Upper lobe of left lung (tissue), 6 donors: ENCODE measurements around the gene VTA1. TPM values are rescaled to one million over a fixed set of nuclear protein-coding genes. Genes with fewer than 3 reads are reported as not detected.

ENCODE experiments used
- ATAC-seq, 2 donors: fragments of 200-7000 bp; cut with Tn5 transposase; one replicate each; pipeline ENCODE4 v1.9.1; 2022; ENCODE audit warnings: mild to moderate bottlenecking in 2 of 2, moderate library complexity in 2 of 2; ENCODE audit not compliant: low FRiP score in 2 of 2
- DNase-seq, 2 donors: peaks; one replicate each; pipeline ENCODE4 v3.0.0-alpha.2; 2019 to 2020
- H3K27ac ChIP-seq, 4 donors: fragments of 200-600 bp; sonication (generic); one replicate each; pipeline ENCODE4 v1.5.1; 2016 to 2019
- H3K27me3 ChIP-seq, 4 donors: fragments of 200-600 bp; sonication (generic); one replicate each; pipeline ENCODE4 v1.5.1; 2017 to 2019
- H3K36me3 ChIP-seq, 4 donors: fragments of 200-600 bp; sonication (generic); one replicate each; pipeline ENCODE4 v1.5.1; 2016 to 2019
- H3K4me1 ChIP-seq, 4 donors: fragments of 200-600 bp; sonication (generic); one replicate each; pipeline ENCODE4 v1.5.1; 2018 to 2019
- H3K4me3 ChIP-seq, 4 donors: fragments of 200-600 bp; sonication (generic); one replicate each; pipeline ENCODE4 v1.5.1; 2017 to 2019; ENCODE audit warnings: mild to moderate bottlenecking in 2 of 4, moderate library complexity in 1 of 4
- H3K9me3 ChIP-seq, 4 donors: fragments of 200-600 bp; sonication (generic); one replicate each; pipeline ENCODE4 v1.5.1; 2018 to 2019
- CTCF ChIP-seq, 6 experiments: fragments of 450-650 bp in 4 of 6; fragments of 200-600 bp in 2 of 6; sonication (generic) in 2 of 6; IDR thresholded peaks; one replicate each; pipeline ENCODE4 v1.5.1; 2016 to 2019; ENCODE audit warnings: antibody characterized with exemption in 6 of 6
- EP300 ChIP-seq, 4 donors: sonication (generic); formaldehyde crosslinking; IDR thresholded peaks; one replicate each; pipeline ENCODE4 v1.5.1; 2017; ENCODE audit warnings: antibody characterized with exemption in 4 of 4, control low read depth in 2 of 4
- POLR2A ChIP-seq, 4 donors: fragments of 450-650 bp; IDR thresholded peaks; one replicate each; pipeline ENCODE4 v1.5.1; 2016 to 2017; ENCODE audit warnings: antibody characterized with exemption in 4 of 4, mild to moderate bottlenecking in 2 of 4
- POLR2AphosphoS5 ChIP-seq, 2 donors: sonication (generic); formaldehyde crosslinking; IDR thresholded peaks; one replicate each; pipeline ENCODE4 v1.5.1; 2017; ENCODE audit warnings: antibody characterized with exemption in 2 of 2
- WGBS, 2 donors: methylation state at CpG; one replicate each; pipeline ENCODE4 v1.1.5; 2017 to 2018; 5-methylcytosine and 5-hydroxymethylcytosine counted together
- total RNA-seq, 6 donors: library from RNA; depleted of rRNA in 4 of 6; stranded (reverse); fragments of >200 nt in 4 of 6; gene quantifications; one replicate each; pipeline versions ENCODE4 v1.1.0 to v1.2.1, GENCODE V29; 2016 to 2021
- donor health status: DM: no; HTN: no; CAD: no; lungs with moderate emphysema.
- donor health status: DM: no; HTN: yes; CAD: no; lungs with severe emphysema.

VTA1 gene
- total RNA-seq, 6 donors from 2014 or later: 15.8 to 36.0 (median 25.7) TPM

DNA sequence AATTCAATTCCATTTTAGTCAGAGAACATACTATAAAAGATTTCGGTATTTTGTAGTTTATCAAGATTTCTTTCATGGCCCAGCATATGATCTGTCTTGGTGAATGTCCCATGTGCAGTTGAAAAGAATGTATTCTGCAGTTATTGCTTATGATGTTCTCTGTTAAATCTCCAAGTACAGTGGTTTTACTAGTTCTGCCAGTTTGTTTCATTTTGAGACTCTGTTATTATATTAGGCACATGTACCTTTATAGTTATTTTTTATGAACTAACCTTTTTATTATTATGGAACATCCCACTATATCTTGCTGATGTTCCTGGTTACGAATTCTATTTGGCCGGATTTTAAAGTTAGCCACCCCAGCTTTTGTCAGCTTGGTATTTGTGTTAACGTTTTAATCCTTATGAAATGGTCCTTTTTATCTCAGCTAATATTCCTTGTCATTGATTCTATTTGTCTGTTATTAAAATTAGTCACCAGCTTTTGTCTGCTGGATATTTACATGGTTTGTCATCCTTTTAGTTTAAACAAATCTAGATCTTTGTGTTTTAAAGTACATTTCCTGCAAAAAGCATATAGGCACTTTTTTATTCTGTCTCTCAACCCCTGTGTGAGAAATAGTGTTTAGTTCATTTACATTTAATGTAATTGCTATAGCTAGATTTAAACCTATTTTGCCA lies 48.9 kb downstream of the VTA1 start:
- peaks cover 0 to 1% (median 0%) of the 10 kb centered on the region in 4 donors for H3K4me1 ChIP-seq
- DNase-seq (no peak), ATAC-seq (no peak)
- no peak for TF ChIP-seq CTCF (IDR thresholded peaks at IDR 0.05)
- TF ChIP-seq POLR2A (IDR thresholded peaks at IDR 0.05): no peak
- TF ChIP-seq EP300 (IDR thresholded peaks at IDR 0.05): no peak
- TF ChIP-seq POLR2AphosphoS5 (IDR thresholded peaks at IDR 0.05): no peak
- no peaks in the 10 kb centered on the region for H3K27me3 ChIP-seq
- peaks cover 2 to 22% (median 5%) of the 10 kb centered on the region in 4 donors for H3K36me3 ChIP-seq
- H3K27ac ChIP-seq: no peak overlapping the region
- H3K9me3 ChIP-seq: no peaks in the 10 kb centered on the region
- 92 to 94% methylated on average over 4 of the region's 4 CpGs for WGBS, 2 donors
- no peak overlapping the region for H3K4me3 ChIP-seq

DNA sequence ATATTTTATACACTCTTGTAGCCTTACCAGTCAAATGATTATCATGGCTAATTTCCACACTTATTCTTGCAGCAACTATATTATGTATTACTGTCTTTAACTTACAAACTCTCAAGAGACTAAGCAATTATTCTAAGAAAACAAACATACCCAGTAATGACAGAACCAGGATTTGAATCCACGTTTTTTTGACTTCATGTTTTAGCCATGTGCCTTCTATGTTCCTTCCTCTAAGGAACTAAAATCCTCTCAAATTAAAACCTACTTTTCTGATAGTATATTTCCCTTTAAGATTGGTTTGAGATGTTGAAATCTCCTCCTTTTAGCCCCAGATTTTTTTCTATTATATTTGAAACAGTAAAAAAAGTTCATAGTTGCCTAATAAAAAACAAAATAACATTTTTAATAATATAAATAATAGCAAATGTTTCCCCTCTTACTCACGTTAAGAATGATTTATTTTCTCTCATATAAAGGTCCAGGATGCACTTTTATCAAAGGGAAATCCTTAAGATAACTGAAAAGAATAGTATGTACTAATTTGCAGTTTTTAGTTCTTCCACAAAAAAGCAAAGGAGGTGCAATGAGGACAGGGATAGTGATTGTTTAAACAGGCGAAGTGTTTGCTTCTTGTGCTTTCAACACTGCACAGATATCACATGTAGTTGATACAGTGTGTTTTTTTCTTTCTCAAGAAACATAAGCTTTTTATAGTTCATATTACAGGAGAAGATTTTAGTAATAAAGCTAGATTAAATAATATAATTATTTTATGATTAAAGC lies 54.0 kb downstream of the VTA1 start:
- 51 to 59% methylated on average over 3 of the region's 3 CpGs for WGBS, 2 donors
- H3K27ac ChIP-seq: no peak overlapping the region
- ATAC-seq (no peak), DNase-seq (no peak)
- H3K4me3 ChIP-seq: no peak overlapping the region
- H3K36me3 ChIP-seq: peaks cover 2 to 30% (median 14%) of the 10 kb centered on the region in 4 donors
- H3K27me3 ChIP-seq: no peaks in the 10 kb centered on the region
- peaks cover 0 to 5% (median 0%) of the 10 kb centered on the region in 4 donors for H3K4me1 ChIP-seq
- TF ChIP-seq POLR2AphosphoS5 (IDR thresholded peaks at IDR 0.05) (no peak), CTCF (IDR thresholded peaks at IDR 0.05) (no peak), EP300 (IDR thresholded peaks at IDR 0.05) (no peak), POLR2A (IDR thresholded peaks at IDR 0.05) (no peak)
- H3K9me3 ChIP-seq: no peaks in the 10 kb centered on the region

GRCh38 chr6:142207265-142207877 lies 60.3 kb downstream of the VTA1 start:
- no peak for TF ChIP-seq POLR2A (IDR thresholded peaks at IDR 0.05)
- TF ChIP-seq CTCF (IDR thresholded peaks at IDR 0.05): peak; percentile 44 to 78 (median 71)
- Histone ChIP-seq H3K36me3 (peaks cover 0 to 21% (median 9%) of the 10 kb centered on the region in 4 donors), H3K27ac (no peak overlapping the region), H3K9me3 (no peaks in the 10 kb centered on the region), H3K27me3 (no peaks in the 10 kb centered on the region), H3K4me3 (no peak overlapping the region), H3K4me1 (no peaks in the 10 kb centered on the region)
- ATAC-seq (peak; percentile 76 to 77), DNase-seq (peak in 1 of 2 donors; percentile 49)
- 69 to 79% methylated on average over 4 of the region's 4 CpGs for WGBS, 2 donors

DNA sequence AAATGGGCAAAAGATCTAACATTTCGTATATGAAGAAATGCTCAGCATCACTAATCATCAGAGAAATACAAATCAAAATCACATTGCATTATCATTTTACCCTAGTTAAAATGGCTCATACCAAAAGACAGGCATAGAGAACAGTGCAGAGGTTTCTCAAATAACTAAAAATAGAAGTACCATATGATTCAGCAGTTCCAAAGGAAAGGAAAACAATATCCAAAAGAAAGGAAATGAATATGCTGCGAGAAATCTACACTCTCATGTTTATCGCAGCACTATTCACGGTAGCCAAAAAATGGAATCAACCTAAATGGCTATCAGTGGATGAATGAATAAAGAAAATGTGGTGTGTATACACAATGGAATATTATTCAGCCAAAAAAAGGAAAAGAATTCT lies 63.5 kb downstream of the VTA1 start:
- Histone ChIP-seq H3K4me3 (no peak overlapping the region), H3K36me3 (peaks cover 0 to 39% (median 11%) of the 10 kb centered on the region in 4 donors), H3K9me3 (peaks cover 0 to 6% (median 0%) of the 10 kb centered on the region in 4 donors), H3K27me3 (no peaks in the 10 kb centered on the region), H3K27ac (no peak overlapping the region), H3K4me1 (no peaks in the 10 kb centered on the region)
- DNase-seq: no peak
- 83 to 88% methylated on average over 4 of the region's 4 CpGs for WGBS, 2 donors
- no peak for ATAC-seq
- TF ChIP-seq EP300 (IDR thresholded peaks at IDR 0.05) (no peak), POLR2A (IDR thresholded peaks at IDR 0.05) (no peak), POLR2AphosphoS5 (IDR thresholded peaks at IDR 0.05) (no peak), CTCF (IDR thresholded peaks at IDR 0.05) (no peak)
